Activated naive CD4-positive, alpha-beta T cell treated with anti-CD3 and anti-CD28 coated beads for 36 hours (primary cell): ENCODE results near the gene CAMTA1. TPM values are rescaled to one million over a fixed set of nuclear protein-coding genes. Genes with fewer than 3 reads are reported as not detected.

ENCODE experiments used
- CTCF ChIA-PET: fragments of 350-600 bp; sonication (Branson Sonifier 250); formaldehyde crosslinking; loops from one replicate; lab custom pipeline; 2021; ENCODE audit warnings: antibody characterized with exemption; lab: Charles Lee
- DNase-seq: peaks from one replicate; pipeline ENCODE4 v3.0.0-alpha.2; 2020
- H3K27ac Mint-ChIP-seq: one replicate; pipeline ENCODE4 v1.8.0; 2021; ENCODE audit warnings: mild to moderate bottlenecking, mixed read lengths
- H3K27me3 Mint-ChIP-seq: one replicate; pipeline ENCODE4 v1.8.0; 2021; ENCODE audit warnings: low read depth, mixed read lengths
- H3K36me3 Mint-ChIP-seq: one replicate; pipeline ENCODE4 v1.8.0; 2021; ENCODE audit warnings: low read depth, mixed read lengths
- H3K4me1 Mint-ChIP-seq: one replicate; pipeline ENCODE4 v1.8.0; 2021; ENCODE audit warnings: low read depth, mixed read lengths
- H3K4me3 Mint-ChIP-seq: one replicate; pipeline ENCODE4 v1.8.0; 2021; ENCODE audit warnings: mild to moderate bottlenecking, moderate library complexity, mixed read lengths
- H3K9me3 Mint-ChIP-seq: one replicate; pipeline ENCODE4 v1.8.0; 2021; ENCODE audit warnings: mixed read lengths
- intact Hi-C: fragments of 100-400 bp; cut with micrococcal nuclease; formaldehyde crosslinking; loops from one replicate; pipeline ENCODE4 v1.15.1; 2023
- total RNA-seq, 2 experiments: library from RNA; stranded (reverse); gene quantifications; one replicate each; pipeline ENCODE4 v1.2.3, GENCODE V29; 2021

The CAMTA1 gene
- total RNA-seq, 2 experiments from 2014 or later, result 61.5 to 70.9 TPM

- DNase-seq, result no peak
- Mint-ChIP-seq H3K27me3 (peaks cover 12% of the 10 kb centered on the region), H3K4me1 (no peaks in the 10 kb centered on the region), H3K4me3 (no peak overlapping the region), H3K9me3 (no peaks in the 10 kb centered on the region), H3K27ac (no peak overlapping the region), H3K36me3 (no peaks in the 10 kb centered on the region)
- CTCF ChIA-PET, result no interaction called here
- intact Hi-C loops, result no loop called here
These were observed 472.0 kb downstream of the CAMTA1 start for GRCh38 chr1:7257225-7257624.

GRCh38 chr1:7258589-7259135 is 473.4 kb downstream of the CAMTA1 start:
- H3K4me3 Mint-ChIP-seq, result no peak overlapping the region
- no peak for DNase-seq
- H3K27me3 Mint-ChIP-seq, result peaks cover 18% of the 10 kb centered on the region
- intact Hi-C loops, result no loop called here
- H3K4me1 Mint-ChIP-seq, result no peaks in the 10 kb centered on the region
- CTCF ChIA-PET, result no interaction called here
- no peaks in the 10 kb centered on the region for H3K36me3 Mint-ChIP-seq
- no peak overlapping the region for H3K27ac Mint-ChIP-seq
- no peaks in the 10 kb centered on the region for H3K9me3 Mint-ChIP-seq

- Mint-ChIP-seq H3K36me3 (no peaks in the 10 kb centered on the region), H3K4me3 (no peak overlapping the region), H3K9me3 (no peaks in the 10 kb centered on the region), H3K27ac (no peak overlapping the region), H3K27me3 (peaks cover 23% of the 10 kb centered on the region), H3K4me1 (no peaks in the 10 kb centered on the region)
- intact Hi-C loops, result no loop called here
- DNase-seq, result no peak
- CTCF ChIA-PET, result no interaction called here
These were observed 474.7 kb downstream of the CAMTA1 start for GRCh38 chr1:7259955-7260354.

GRCh38 chr1:7261490-7261889 is 476.2 kb downstream of the CAMTA1 start:
- CTCF ChIA-PET, result no interaction called here
- Mint-ChIP-seq H3K27ac (no peak overlapping the region), H3K9me3 (no peaks in the 10 kb centered on the region), H3K4me1 (no peaks in the 10 kb centered on the region), H3K36me3 (no peaks in the 10 kb centered on the region), H3K4me3 (no peak overlapping the region), H3K27me3 (peaks cover 23% of the 10 kb centered on the region)
- intact Hi-C loops, result no loop called here
- no peak for DNase-seq

GRCh38 chr1:7262611-7263010 is 477.4 kb downstream of the CAMTA1 start:
- Mint-ChIP-seq H3K4me1 (no peaks in the 10 kb centered on the region), H3K27me3 (peaks cover 23% of the 10 kb centered on the region), H3K36me3 (no peaks in the 10 kb centered on the region), H3K27ac (no peak overlapping the region), H3K9me3 (no peaks in the 10 kb centered on the region), H3K4me3 (no peak overlapping the region)
- CTCF ChIA-PET, result no interaction called here
- no peak for DNase-seq
- intact Hi-C loops, result no loop called here

- no peak overlapping the region for H3K27ac Mint-ChIP-seq
- DNase-seq, result no peak
- no peaks in the 10 kb centered on the region for H3K4me1 Mint-ChIP-seq
- H3K9me3 Mint-ChIP-seq, result peaks cover 3% of the 10 kb centered on the region
- no peaks in the 10 kb centered on the region for H3K36me3 Mint-ChIP-seq
- H3K27me3 Mint-ChIP-seq, result peaks cover 24% of the 10 kb centered on the region
- intact Hi-C loops, result no loop called here
- no peak overlapping the region for H3K4me3 Mint-ChIP-seq
- CTCF ChIA-PET, result no interaction called here
These were observed 478.0 kb downstream of the CAMTA1 start for GRCh38 chr1:7263021-7263960.

GRCh38 chr1:7264101-7264500 is 478.8 kb downstream of the CAMTA1 start:
- intact Hi-C loops, result no loop called here

GRCh38 chr1:7265771-7266371 is 480.6 kb downstream of the CAMTA1 start:
- H3K36me3 Mint-ChIP-seq, result no peaks in the 10 kb centered on the region
- H3K27me3 Mint-ChIP-seq, result peaks cover 24% of the 10 kb centered on the region
- no peak for DNase-seq
- H3K9me3 Mint-ChIP-seq, result peaks cover 17% of the 10 kb centered on the region
- intact Hi-C loops, result no loop called here
- H3K4me3 Mint-ChIP-seq, result no peak overlapping the region
- no peak overlapping the region for H3K27ac Mint-ChIP-seq
- CTCF ChIA-PET, result no interaction called here
- H3K4me1 Mint-ChIP-seq, result no peaks in the 10 kb centered on the region

More at GRCh38 chr1:7264101-7264500, 478.8 kb downstream of the CAMTA1 start:
- H3K4me1 Mint-ChIP-seq, result no peaks in the 10 kb centered on the region
- H3K36me3 Mint-ChIP-seq, result no peaks in the 10 kb centered on the region
- peaks cover 8% of the 10 kb centered on the region for H3K9me3 Mint-ChIP-seq
- no peak overlapping the region for H3K4me3 Mint-ChIP-seq
- CTCF ChIA-PET, result no interaction called here
- peaks cover 22% of the 10 kb centered on the region for H3K27me3 Mint-ChIP-seq
- no peak overlapping the region for H3K27ac Mint-ChIP-seq
- DNase-seq, result no peak

- intact Hi-C loops, result no loop called here
- Mint-ChIP-seq H3K4me1 (no peaks in the 10 kb centered on the region), H3K36me3 (no peaks in the 10 kb centered on the region), H3K4me3 (no peak overlapping the region), H3K27ac (no peak overlapping the region), H3K9me3 (peaks cover 17% of the 10 kb centered on the region), H3K27me3 (peaks cover 24% of the 10 kb centered on the region)
- CTCF ChIA-PET, result no interaction called here
- DNase-seq, result no peak
These were observed 481.3 kb downstream of the CAMTA1 start for GRCh38 chr1:7266561-7266960.

- no peak overlapping the region for H3K27ac Mint-ChIP-seq
- H3K36me3 Mint-ChIP-seq, result no peaks in the 10 kb centered on the region
- H3K4me1 Mint-ChIP-seq, result no peaks in the 10 kb centered on the region
- no peak for DNase-seq
- peaks cover 21% of the 10 kb centered on the region for H3K27me3 Mint-ChIP-seq
- H3K9me3 Mint-ChIP-seq, result peaks cover 17% of the 10 kb centered on the region
- no peak overlapping the region for H3K4me3 Mint-ChIP-seq
- intact Hi-C loops, result no loop called here
- CTCF ChIA-PET, result no interaction called here
These were observed 482.2 kb downstream of the CAMTA1 start for GRCh38 chr1:7267493-7267892.

GRCh38 chr1:7268983-7269382 is 483.7 kb downstream of the CAMTA1 start:
- Mint-ChIP-seq H3K27me3 (peaks cover 12% of the 10 kb centered on the region), H3K4me3 (no peak overlapping the region), H3K9me3 (peaks cover 17% of the 10 kb centered on the region), H3K4me1 (no peaks in the 10 kb centered on the region), H3K36me3 (no peaks in the 10 kb centered on the region), H3K27ac (no peak overlapping the region)
- DNase-seq, result no peak
- CTCF ChIA-PET, result no interaction called here
- intact Hi-C loops, result no loop called here

- Mint-ChIP-seq H3K4me1 (no peaks in the 10 kb centered on the region), H3K36me3 (no peaks in the 10 kb centered on the region), H3K27me3 (peaks cover 10% of the 10 kb centered on the region), H3K4me3 (no peak overlapping the region), H3K9me3 (peaks cover 17% of the 10 kb centered on the region), H3K27ac (no peak overlapping the region)
- intact Hi-C loops, result no loop called here
- CTCF ChIA-PET, result no interaction called here
- no peak for DNase-seq
These were observed 484.3 kb downstream of the CAMTA1 start for GRCh38 chr1:7269525-7269924.
